IPS DF 6.9 (cell line): ENCODE data around the gene DTX1.
A peak's percentile ranks its signal among the peaks of the same experiment; 100 is the strongest.

Experiments
- DNase-seq: peaks from one replicate; pipeline ENCODE4 v3.0.0-alpha.2; 2013; ENCODE audit warnings: low read depth, low spot score
- H3K27ac ChIP-seq: one replicate; pipeline ENCODE4 v1.5.1; 2013; ENCODE audit warnings: low read length, control low read depth
- H3K27me3 ChIP-seq: 2 replicates; pipeline ENCODE4 v1.6.1; 2013; ENCODE audit warnings: mild to moderate bottlenecking, low read length; ENCODE audit not compliant: control insufficient read depth, insufficient read depth
- H3K36me3 ChIP-seq: 2 replicates; pipeline ENCODE4 v1.6.1; 2013; ENCODE audit warnings: low read length; ENCODE audit not compliant: control insufficient read depth, insufficient read depth
- H3K4me1 ChIP-seq: 2 replicates; pipeline ENCODE4 v1.6.1; 2013; ENCODE audit warnings: low read length; ENCODE audit not compliant: control insufficient read depth, insufficient read depth
- H3K4me3 ChIP-seq: 2 replicates; pipeline ENCODE4 v1.5.1; 2013; ENCODE audit warnings: mild to moderate bottlenecking, low read length
- H3K9me3 ChIP-seq: 2 replicates; pipeline ENCODE4 v1.6.1; 2013; ENCODE audit warnings: low read length, inconsistent platforms; ENCODE audit not compliant: control insufficient read depth, insufficient read depth
- WGBS: extraction: QIAGEN DNeasy Blood & Tissue Kit; methylation state at CpG from one replicate; pipeline ENCODE4 v1.1.7; 2013; ENCODE audit warnings: mixed read lengths, missing lambda C conversion rate; ENCODE audit not compliant: insufficient read length, insufficient coverage; 5-methylcytosine and 5-hydroxymethylcytosine counted together

The DTX1 gene

GRCh38 chr12:113094738-113095137 is 38.2 kb downstream of the DTX1 start:
- Histone ChIP-seq H3K9me3 (no peaks in the 10 kb centered on the region), H3K27me3 (no peaks in the 10 kb centered on the region), H3K4me1 (no peaks in the 10 kb centered on the region), H3K36me3 (no peaks in the 10 kb centered on the region), H3K4me3 (no peak overlapping the region), H3K27ac (no peak overlapping the region)
- no peak for DNase-seq
- WGBS: no CpG with 5 or more reads among the region's 16 CpGs

- Histone ChIP-seq H3K4me3 (no peak overlapping the region), H3K36me3 (no peaks in the 10 kb centered on the region), H3K27me3 (no peaks in the 10 kb centered on the region), H3K27ac (no peak overlapping the region), H3K4me1 (no peaks in the 10 kb centered on the region), H3K9me3 (no peaks in the 10 kb centered on the region)
- WGBS: no CpG with 5 or more reads among the region's 6 CpGs
- DNase-seq: no peak
Measured at GRCh38 chr12:113095405-113095804, 38.9 kb downstream of the DTX1 start.

DNA sequence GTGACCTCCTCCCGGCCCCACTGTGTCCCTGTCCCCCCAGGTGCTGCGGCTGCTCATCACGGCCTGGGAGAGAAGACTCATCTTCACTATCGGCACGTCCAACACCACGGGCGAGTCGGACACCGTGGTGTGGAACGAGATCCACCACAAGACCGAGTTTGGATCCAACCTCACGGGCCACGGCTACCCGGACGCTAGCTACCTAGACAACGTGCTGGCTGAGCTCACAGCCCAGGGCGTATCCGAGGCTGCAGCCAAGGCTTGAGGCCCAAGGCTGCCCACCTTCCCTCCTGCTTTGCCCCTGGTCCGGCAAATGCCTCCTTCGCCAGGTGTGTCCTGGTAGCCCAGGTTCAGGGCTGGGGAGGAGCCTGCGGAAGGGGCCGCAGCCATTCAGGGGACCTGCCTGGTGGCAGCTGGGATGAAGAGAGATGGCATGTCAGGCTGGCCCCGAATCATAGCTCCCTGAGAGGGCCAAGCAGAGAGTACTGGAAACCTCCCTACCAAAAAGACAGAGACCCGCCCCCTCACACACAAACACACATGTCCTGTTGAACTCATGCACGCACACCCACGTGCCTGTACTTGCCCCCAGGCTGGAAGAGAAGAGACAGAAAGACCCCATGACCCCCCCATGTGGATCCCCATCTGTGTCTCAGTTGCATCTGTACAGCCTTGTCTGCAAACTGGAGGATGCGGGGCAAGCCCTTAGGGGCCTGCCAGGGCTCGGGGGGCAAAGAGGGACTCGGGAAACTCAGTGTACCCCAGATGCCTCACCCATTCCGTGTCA is 40.3 kb downstream of the DTX1 start:
- Histone ChIP-seq H3K27me3 (no peaks in the 10 kb centered on the region), H3K27ac (no peak overlapping the region), H3K4me3 (no peak overlapping the region), H3K4me1 (no peaks in the 10 kb centered on the region), H3K9me3 (no peaks in the 10 kb centered on the region), H3K36me3 (no peaks in the 10 kb centered on the region)
- no CpG with 5 or more reads among the region's 30 CpGs for WGBS
- DNase-seq: no peak

- Histone ChIP-seq H3K27me3 (no peaks in the 10 kb centered on the region), H3K27ac (no peak overlapping the region), H3K36me3 (no peaks in the 10 kb centered on the region), H3K4me1 (no peaks in the 10 kb centered on the region), H3K9me3 (no peaks in the 10 kb centered on the region), H3K4me3 (no peak overlapping the region)
- WGBS: no CpG with 5 or more reads among the region's 14 CpGs
- DNase-seq: no peak
Measured at GRCh38 chr12:113097716-113098440, 41.3 kb downstream of the DTX1 start.

DNA sequence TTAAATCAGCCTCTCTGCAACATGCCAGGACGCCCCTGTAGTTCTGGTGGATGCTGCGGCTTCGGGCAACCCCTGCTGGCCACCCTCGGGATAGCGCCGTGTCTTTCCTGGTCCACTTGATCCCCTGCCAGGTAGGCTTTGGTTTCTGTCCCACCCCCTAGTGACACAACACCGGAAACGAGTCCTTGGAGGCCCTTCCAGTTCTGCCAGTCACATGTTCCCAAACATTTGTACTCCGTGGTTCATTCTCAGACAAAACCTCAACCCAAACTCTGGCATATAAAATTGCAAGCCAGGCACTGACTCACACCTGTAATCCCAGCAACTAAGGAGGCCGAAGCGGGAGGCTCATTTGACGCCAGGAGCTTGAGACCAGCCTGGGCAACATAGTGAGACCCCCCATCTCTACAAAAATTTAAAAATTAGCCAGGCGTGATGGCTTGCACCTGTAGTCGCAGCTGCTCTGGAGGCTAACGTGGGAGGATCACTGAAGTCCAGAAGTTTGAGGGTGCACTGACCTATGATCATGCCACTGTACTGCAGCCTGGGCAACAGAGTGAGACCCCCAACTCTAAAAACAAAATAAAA is 42.0 kb downstream of the DTX1 start:
- Histone ChIP-seq H3K36me3 (no peaks in the 10 kb centered on the region), H3K4me3 (no peak overlapping the region), H3K4me1 (no peaks in the 10 kb centered on the region), H3K27ac (no peak overlapping the region), H3K9me3 (no peaks in the 10 kb centered on the region), H3K27me3 (no peaks in the 10 kb centered on the region)
- WGBS: no CpG with 5 or more reads among the region's 15 CpGs
- DNase-seq: peak; percentile 87

DNA sequence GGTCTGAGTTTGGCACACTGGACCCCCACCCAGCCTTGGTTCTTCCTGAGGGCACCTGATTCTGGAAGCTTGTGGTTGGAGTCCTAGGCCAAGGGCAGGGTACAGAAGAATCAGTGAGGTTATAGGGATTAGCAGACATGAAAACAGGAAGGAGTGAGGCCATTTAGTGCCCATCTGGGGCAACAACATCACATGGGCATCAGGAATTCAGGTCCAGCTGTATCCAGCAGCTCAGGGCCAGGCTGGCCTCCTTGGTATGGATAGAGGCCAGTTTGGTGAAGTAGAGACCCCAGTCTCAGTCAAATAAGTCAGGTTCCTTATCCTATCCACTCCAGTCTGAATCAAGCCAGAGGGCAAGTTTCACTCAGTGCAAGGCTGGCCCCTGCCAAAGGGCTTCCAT is 42.8 kb downstream of the DTX1 start:
- Histone ChIP-seq H3K4me3 (no peak overlapping the region), H3K27ac (no peak overlapping the region), H3K9me3 (no peaks in the 10 kb centered on the region), H3K27me3 (no peaks in the 10 kb centered on the region), H3K4me1 (no peaks in the 10 kb centered on the region), H3K36me3 (no peaks in the 10 kb centered on the region)
- DNase-seq: no peak

- Histone ChIP-seq H3K36me3 (no peaks in the 10 kb centered on the region), H3K27ac (no peak overlapping the region), H3K9me3 (no peaks in the 10 kb centered on the region), H3K4me1 (no peaks in the 10 kb centered on the region), H3K4me3 (no peak overlapping the region), H3K27me3 (no peaks in the 10 kb centered on the region)
- no peak for DNase-seq
- WGBS: no CpG with 5 or more reads among the region's 12 CpGs
Measured at GRCh38 chr12:113099764-113100163, 43.2 kb downstream of the DTX1 start.

GRCh38 chr12:113101751-113102150 is 45.2 kb downstream of the DTX1 start:
- WGBS: no CpG with 5 or more reads among the region's 10 CpGs
- Histone ChIP-seq H3K4me1 (no peaks in the 10 kb centered on the region), H3K9me3 (no peaks in the 10 kb centered on the region), H3K36me3 (no peaks in the 10 kb centered on the region), H3K4me3 (no peak overlapping the region), H3K27ac (no peak overlapping the region), H3K27me3 (no peaks in the 10 kb centered on the region)
- no peak for DNase-seq

DNA sequence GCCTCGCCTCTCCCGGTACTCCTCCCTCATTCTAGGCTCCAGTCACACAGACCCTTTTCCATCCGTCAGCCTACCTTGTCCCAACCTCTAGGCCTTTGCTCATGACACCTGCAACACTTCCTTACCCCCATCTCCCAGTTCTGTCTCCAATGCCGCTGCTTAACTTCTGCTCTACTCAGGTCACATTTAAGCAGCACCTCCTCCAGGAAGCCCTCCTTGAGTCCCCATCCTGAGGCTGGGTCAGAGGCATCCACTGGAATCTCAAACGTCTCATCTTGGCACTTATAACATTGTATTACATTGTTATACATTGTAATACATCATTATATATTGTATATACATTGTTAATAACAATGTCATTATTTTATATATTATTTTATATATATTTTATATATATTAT is 46.3 kb downstream of the DTX1 start:
- Histone ChIP-seq H3K36me3 (no peaks in the 10 kb centered on the region), H3K27ac (no peak overlapping the region), H3K27me3 (no peaks in the 10 kb centered on the region), H3K9me3 (no peaks in the 10 kb centered on the region), H3K4me3 (no peak overlapping the region), H3K4me1 (no peaks in the 10 kb centered on the region)
- no peak for DNase-seq
- no CpG with 5 or more reads among the region's 5 CpGs for WGBS

GRCh38 chr12:113103756-113104450 is 47.4 kb downstream of the DTX1 start:
- Histone ChIP-seq H3K36me3 (no peaks in the 10 kb centered on the region), H3K4me3 (peak overlapping the region; percentile 47; the same call in 1 of the 2 replicates), H3K27me3 (no peaks in the 10 kb centered on the region), H3K9me3 (no peaks in the 10 kb centered on the region), H3K4me1 (no peaks in the 10 kb centered on the region), H3K27ac (no peak overlapping the region)
- no CpG with 5 or more reads among the region's 43 CpGs for WGBS
- DNase-seq: peak; percentile 91
